Lung microvascular endothelial cell (primary cell): ENCODE data around the gene NLGN1. TPM values are rescaled to one million over a fixed set of nuclear protein-coding genes. Genes with fewer than 3 reads are reported as not detected.
"Not testable (repeated sequence)": the region's sequence is repeated elsewhere in the genome, so short reads cannot be mapped to it uniquely, and the experiment has no call there.

Experiments
- DNase-seq, 2 donors: peaks; one replicate each; pipeline versions ENCODE4 v3.0.0 to v3.0.0-alpha.2; 2010; ENCODE audit warnings: low read depth in 2 of 2
- total RNA-seq: library from RNA; depleted of rRNA; stranded (reverse); fragments of >200 nt; gene quantifications from 2 replicates; pipeline ENCODE4 v1.2.1, GENCODE V29; 2014

NLGN1 gene
- total RNA-seq, 1 donor from 2014 or later = 0.20 TPM

DNA sequence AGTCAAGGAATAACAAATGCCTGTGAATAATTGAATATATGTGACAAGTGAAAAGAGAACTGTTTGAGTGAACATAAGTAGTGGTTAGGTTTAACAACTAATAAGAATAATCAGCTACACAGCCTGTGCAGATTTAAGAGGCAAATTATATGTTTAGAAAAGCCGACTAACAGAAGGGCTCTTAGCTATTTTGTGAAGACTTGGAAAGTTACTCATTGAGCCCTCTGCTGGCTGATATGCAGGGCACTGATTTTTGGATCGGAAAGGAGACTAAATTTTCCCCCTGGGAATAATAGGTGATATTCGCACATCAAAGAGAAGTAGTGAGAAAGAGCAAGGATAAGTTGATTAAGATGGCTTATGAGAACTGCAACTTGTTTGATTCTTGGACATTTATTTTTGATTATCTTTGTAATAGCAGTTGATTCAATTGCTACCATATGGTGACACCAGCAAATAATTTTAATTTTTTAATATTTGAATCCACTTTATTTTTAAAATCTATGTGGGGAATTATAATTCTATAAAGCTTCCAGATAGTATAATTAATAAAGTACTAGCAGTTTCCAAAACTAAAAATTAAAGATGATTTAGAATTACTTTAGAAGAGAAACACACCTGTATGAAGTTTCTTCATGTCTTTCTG lies 156.2 kb downstream of the NLGN1 start:
- peak; percentile 42 to 56 for DNase-seq

DNA sequence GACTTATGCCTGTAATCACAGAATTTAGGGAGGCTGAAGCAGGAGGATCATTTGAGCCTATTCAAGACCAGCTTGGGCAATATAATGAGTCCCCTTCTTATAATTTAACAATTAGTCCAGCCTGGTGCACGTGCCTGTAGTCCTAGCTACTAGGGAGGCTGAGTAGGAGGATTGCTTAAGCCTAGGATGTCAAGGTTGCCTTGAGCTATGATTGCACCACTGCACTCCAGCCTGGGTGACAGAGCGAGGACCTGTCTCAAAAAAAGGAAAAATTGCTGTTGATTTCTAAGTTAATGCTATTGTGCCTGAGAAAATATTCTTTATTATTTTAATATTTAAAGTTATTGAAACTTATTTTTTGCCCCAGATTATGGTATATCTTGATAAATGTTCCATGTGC lies 159.0 kb downstream of the NLGN1 start:
- DNase-seq = no peak

- DNase-seq = no peak
These were observed 170.5 kb downstream of the NLGN1 start for GRCh38 chr3:173567997-173568396.

- no peak for DNase-seq
These were observed 171.1 kb downstream of the NLGN1 start for GRCh38 chr3:173568623-173569022.

DNA sequence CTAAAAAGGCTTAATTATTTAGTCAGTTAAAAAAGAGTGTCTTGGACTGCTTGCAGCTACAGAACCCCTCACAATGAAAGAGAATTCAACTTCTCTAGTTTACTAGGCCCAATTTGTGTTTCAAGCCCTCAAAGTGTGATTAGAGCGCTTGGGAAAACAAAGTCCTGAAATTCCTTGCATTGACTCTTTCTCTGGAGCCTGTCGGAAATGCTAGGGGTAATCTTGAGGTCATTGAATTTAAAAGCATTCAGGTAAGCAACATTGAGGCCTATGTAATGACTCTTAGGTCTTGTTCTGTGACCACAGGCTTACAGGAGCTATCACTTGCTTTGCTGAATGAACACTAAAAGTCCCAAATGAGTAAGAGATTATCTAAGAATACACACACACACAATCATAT lies 186.0 kb downstream of the NLGN1 start:
- no peak for DNase-seq

DNA sequence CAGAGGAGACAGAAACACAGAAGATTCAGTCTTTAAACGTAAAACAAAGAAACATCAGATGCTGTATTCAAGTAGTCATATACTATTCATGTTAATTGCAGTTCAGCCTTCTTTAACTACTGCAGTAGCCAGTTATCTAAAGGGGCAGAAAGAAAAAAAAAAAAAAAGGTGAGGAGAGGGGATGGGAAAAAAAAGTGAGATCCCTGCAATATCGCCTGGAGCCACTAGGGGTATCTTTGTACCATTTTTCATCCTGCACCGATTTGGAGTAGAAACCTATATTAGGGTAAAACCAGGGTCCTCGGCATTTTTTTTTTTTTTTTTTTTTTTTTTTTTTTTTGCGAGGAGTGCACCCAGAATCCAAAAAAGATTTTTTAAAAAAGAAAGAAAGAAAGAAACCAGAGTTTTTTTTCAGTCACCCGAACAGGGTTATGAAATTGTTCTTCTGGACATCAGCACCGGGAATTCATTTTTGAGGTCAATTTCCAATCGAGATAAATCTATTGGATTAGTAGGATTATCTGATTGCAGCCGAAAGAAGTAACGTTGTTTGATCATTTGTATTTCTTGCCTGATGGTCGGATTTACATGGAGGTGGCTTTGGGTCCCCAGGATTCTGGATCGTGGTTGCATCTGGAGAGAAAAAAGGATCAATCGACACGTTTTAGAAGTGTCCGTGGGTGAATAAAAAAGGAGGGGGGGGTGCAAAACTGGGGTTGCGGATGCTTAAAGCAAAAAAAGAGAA lies 186.7 kb downstream of the NLGN1 start:
- DNase-seq = peak; percentile 52 to 66

DNA sequence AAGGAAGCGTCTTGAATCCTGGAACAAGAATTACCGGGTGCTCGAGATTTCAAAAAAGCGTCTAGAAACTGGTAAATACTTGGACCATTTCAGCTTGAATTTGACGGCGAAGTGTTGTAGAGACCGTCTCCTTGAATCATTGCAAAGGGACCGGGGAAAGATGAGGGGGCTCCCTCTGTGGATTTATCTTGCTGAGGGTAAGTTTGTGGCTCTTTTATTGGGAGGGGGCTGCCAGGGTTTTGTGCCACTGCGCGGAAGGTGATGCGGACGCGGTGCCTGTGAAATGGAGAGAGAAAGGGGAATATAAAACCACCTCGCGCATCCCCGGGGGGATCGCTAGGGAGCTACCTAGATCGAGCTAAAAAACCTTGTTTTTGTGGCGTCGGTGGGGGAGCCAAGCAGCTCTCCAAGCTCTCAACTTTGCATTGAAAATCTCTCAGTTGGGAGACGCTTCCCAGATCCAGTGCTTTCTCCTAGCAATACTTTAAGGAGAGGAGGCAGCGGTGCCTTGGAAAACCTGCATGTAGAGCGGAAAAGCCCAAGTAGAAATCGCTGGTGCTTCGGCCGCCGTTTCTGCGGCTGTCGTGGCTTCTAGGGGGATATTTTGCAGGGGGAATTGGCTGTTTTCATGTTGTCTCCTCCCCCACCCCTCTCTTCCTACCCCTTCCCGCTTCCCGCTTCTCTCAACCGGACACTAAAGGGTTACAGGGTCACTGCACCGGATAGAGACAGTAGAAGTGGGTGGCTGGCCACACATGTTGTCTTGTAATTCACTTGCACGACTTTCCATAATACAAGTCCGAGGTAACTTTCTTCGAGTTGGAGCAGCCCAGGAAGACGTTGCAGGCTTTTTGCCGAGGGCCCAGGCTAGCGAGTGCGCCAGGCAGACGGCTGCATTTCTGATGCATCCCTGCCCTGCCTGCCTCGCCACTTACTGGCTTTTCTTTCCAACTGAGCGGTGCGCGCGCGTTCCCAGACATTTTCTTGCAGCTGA lies 187.6 kb downstream of the NLGN1 start:
- DNase-seq = peak; percentile 5 to 69

- peak in 1 of 2 donors; percentile 32 for DNase-seq
These were observed 188.6 kb downstream of the NLGN1 start for GRCh38 chr3:173586166-173586565.

DNA sequence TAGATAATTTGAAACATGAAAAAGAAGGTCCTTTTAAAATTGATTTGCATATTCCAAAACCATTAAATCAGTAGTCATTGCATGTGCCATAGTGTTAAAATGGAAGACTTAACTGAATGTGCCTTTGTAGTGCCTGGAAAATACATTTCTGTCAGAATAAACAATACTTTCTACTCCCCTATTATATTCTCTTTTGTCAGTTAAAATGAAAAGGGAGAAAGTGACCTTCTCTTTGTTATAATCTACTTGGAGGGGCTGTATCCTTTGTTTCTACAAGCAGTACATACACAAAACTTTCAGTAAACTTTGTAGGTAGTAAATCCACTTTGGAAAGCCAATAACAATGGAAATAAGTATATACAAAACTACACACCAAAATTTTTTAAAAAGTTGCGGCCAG lies 189.5 kb downstream of the NLGN1 start:
- DNase-seq = no peak

DNA sequence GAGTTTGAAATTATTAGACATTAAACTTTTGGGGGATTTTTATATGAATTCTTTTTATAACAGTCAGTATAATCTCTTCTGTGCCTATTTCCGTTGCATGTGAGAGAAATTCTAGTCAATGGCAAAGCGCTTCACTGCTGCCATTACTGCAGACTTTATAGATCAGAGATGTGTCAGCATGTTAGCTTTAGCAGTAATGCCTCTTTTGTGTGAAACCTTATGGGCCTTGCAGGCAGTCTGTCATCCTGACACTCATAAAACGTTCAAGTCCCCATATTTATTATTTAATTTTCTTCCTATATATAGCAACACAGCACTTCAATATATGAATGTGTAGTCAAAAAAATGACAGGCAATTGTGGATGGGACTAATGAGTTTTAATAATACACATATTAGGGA lies 191.0 kb downstream of the NLGN1 start:
- no peak for DNase-seq

GRCh38 chr3:173589116-173589515 lies 191.6 kb downstream of the NLGN1 start:
- no peak for DNase-seq

- DNase-seq = no peak
These were observed 193.9 kb downstream of the NLGN1 start for GRCh38 chr3:173591401-173591800.

DNA sequence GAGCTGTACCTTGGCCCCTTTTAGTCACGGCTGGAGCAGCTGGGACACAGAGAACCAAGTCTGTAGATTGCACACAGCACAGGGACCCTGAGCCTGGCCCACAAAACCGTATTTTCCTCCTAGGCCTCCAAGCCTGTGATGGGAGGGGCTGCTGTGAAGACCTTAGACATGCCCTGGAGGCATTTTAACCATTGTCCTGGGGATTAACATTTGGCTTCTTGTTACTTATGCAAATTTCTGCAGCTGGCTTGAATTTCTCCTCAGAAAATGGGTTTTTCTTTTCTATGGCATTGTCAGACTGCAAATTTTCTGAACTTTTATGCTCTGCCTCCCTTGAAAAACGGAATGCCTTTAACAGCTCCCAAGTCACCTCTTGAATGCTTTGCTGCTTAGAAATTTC lies 197.3 kb downstream of the NLGN1 start:
- not testable (repeated sequence) for DNase-seq

DNA sequence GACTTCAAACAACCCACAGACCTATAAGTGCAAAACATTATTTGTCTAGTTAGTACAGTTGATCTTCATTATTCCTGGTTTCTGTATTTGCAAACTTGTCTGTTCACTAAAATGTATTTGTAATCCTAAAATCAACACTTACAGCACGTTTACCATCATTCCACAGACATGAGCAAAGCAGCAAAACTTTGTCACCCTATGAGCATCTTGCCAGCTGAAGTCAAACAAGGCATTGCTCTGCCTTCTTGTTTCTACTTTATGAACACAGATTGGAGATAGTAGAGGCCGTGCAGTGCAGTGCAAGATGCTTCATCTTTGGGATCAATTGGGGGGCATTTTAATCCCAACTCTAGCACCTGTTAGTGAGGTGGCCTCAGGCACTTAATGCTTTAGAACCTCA lies 202.1 kb downstream of the NLGN1 start:
- no peak for DNase-seq

GRCh38 chr3:173614522-173614921 lies 217.0 kb downstream of the NLGN1 start:
- DNase-seq = no peak

DNA sequence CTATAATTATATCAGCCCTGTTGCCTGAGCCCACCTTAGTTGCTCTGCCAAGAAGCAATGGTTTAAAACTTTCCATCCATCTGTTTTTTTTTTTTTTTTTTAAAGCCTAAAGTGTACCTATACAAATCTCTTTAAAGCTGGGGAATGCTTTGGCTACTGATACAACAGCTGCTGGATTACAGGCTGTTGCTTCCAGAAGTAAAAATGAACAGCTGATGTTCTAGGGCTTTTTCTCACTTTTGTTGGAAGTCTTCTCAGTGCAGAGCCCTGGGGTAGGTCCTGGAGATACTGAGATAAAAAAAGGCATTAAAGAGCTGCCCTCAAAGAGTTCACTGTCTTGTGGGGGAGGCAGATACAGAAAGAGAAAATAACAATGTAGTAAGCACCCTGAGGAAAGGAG lies 218.1 kb downstream of the NLGN1 start:
- DNase-seq = no peak

DNA sequence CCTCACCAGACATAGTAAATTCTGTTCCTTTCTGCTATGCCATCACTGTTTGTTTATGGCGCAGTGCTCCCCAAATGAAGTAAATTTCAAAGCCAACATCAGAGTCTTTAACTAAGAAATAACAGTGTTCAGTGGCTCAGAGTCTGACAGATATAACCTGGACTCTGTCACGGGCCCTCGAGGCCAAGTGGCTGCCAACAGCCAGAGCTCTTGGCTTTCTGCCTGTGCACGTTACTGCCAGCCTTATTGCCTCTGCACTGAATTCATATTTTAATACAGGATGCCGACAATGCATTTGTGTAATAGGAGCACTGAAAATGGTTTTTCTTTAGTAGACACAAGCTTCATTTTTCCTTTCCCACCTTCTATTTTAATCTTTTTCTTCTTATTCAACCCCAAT lies 219.9 kb downstream of the NLGN1 start:
- DNase-seq = no peak

- no peak for DNase-seq
These were observed 220.6 kb downstream of the NLGN1 start for GRCh38 chr3:173618148-173618547.

DNA sequence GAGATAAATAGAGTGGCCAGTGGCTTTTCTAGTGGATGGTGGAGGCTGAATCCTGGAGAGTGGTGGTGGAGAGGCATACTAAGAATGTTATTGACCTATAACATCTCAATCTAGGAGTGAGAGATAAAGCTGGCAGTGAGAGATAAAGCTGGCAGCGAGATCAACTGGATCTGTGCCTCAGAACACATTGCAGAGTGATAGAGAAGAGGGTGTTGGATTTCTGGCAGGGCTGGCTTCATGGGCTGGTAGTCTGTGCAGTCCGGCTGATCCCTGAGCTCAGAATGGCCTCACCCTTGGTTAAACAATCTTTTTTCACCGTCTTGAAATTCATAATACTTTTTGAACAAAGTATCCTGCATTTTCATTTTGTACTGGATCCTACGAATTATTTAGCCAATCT lies 221.2 kb downstream of the NLGN1 start:
- no peak for DNase-seq

GRCh38 chr3:173622166-173622565 lies 224.6 kb downstream of the NLGN1 start:
- no peak for DNase-seq

DNA sequence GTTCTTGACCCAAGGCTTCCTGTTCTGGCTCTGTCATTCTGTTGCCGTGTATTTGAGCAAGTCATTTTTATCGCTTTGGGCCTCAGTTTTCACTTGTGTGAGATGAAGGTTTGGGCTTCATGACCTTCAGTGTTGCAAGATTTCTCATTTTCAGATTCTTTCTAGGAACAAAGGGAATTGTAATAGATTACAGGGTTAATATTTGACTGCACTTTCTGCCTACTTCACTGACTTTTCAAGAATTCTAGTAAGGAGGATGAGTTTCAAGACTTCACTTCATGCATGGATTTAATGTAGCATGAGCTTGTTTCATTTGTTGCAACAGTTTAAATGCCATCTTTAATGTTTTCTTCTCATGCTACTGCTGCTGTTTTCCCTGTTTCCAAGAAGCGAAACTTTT lies 226.5 kb downstream of the NLGN1 start:
- DNase-seq = no peak

DNA sequence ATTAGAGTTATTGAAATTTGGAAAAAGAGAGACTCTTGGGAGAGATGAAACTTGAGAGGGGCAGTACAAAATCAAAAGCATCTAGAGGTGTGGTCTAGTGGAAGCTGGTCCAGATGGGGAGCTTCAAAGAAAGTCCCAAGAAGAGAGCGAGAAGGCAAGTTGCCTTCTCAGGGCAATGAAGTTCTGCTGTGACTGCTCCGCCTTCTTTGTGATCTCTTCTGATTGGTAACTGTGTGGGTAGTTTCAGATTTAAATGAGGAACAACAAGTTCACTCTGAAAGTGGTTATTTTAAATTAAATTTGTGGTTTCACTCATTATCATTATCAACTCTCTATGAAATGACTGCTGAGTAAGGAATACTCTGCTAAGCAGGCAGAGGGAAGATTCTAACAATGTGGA lies 233.3 kb downstream of the NLGN1 start:
- DNase-seq = no peak
